GM19238 (cell line): Measurements from ENCODE around the gene ARID1B.

Source experiments
- DNase-seq: peaks from one replicate; pipeline ENCODE4 v3.0.0; 2011; ENCODE audit warnings: low spot score; ENCODE audit not compliant: insufficient read length

The ARID1B gene

GRCh38 chr6:156850353-156850752 is 73.2 kb downstream of the ARID1B start:
- DNase-seq: no peak

- DNase-seq: no peak
Observed at GRCh38 chr6:156851454-156851921, 74.3 kb downstream of the ARID1B start.

DNA sequence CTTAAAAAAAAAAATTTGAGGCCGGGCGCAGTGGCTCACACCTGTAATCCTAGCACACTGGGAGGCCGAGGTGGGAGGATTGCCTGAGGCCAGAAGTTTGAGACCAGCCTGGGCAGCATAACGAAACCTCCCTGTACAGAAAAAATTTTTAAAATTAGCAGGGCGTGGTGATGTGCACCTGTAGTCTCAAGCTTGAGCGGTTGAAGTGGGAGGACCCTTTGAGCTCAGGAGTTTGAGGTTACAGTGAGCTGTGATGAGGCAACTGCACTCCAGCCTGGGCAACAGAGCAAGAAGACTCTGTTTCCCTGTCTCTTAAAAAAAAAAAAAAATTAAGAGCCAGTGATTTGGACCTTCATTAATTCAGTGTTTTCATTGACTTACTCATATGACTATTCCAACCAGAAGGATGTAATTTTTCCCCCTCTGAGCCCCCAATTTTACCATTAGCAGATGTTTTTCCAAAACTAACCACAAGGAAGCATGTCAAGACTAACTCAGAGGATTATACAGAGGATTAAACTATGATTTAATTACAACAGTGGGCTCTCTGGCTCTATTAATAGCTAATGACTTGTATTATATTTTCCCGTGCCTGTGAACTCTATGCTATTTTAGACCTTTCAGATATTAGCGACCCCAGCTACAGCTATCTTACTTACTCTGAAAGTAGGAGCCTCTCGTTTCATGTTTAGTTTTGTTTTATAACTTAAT is 75.1 kb downstream of the ARID1B start:
- DNase-seq: no peak

- DNase-seq: no peak
Observed at GRCh38 chr6:156852858-156853216, 75.7 kb downstream of the ARID1B start.

GRCh38 chr6:156853733-156854132 is 76.6 kb downstream of the ARID1B start:
- DNase-seq: no peak

DNA sequence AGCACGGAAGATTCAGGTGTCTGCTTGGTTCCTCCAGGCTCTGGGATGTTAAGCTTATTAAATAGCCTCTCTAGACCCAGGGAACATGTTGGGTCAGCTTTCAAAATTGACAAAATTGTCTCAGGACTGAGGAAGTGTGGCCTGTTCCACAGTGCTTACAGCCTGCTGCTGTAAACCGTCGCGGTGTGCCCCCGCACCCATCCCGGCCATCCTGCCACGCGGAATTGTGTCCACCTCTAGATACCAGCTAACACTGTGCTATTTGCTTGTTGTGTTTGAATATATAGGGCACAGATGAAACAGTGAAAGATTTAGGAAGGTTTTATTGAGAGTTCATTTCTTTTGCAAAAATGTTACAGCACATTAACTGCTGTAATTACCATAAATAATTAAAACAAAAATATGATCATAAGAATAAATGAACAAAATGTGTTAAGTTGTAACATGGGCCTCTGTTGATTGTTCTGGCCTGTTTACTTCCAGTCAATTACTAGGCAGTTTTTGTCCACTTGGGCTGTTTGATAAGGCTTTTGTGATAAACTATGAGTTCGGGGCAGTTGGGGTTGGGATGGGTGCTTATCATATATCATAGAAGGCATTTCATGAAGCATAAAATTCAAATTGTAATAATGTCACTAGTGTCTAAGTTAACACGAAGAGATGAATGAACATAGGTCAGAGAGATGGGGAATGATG is 77.4 kb downstream of the ARID1B start:
- no peak for DNase-seq

DNA sequence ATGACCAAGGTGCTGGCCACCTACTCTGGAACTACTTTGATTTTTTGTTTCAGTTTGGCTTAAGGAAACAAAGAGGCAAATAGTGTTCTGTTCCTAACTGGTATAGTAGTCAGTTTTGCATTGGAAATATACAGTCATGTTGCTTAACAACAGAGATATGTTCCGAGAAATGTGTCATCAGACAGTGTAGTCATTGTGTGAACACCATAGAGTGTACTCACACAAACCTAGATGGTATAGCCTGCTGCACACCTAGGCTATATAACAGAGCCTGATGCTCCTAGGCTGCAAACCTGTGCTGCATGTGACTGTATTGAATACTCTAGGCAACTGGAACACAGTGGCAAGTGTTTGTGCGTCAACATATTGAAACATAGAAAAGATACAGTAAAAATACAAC is 80.4 kb downstream of the ARID1B start:
- no peak for DNase-seq

DNA sequence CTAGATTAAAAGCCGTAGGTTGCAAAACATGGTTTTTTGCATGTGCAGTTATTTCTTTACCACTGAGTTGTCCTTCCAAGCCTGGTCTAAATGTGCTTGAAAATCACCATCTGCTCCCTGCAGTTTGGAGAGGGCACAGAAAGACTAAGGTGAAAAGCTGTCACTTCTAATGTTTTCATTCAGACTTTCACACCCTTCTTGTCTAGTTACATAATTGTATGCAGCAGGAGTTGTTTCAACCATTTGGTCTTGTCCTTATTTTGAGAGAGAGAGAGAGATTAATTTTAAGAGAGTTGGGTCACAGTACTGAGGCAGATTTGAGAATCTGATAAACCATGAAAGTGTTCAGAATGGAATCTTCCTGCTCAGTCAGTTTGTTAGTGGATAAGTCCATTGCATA is 82.5 kb downstream of the ARID1B start:
- no peak for DNase-seq

GRCh38 chr6:156862711-156863110 is 85.5 kb downstream of the ARID1B start:
- no peak for DNase-seq

GRCh38 chr6:156863504-156863903 is 86.3 kb downstream of the ARID1B start:
- no peak for DNase-seq

DNA sequence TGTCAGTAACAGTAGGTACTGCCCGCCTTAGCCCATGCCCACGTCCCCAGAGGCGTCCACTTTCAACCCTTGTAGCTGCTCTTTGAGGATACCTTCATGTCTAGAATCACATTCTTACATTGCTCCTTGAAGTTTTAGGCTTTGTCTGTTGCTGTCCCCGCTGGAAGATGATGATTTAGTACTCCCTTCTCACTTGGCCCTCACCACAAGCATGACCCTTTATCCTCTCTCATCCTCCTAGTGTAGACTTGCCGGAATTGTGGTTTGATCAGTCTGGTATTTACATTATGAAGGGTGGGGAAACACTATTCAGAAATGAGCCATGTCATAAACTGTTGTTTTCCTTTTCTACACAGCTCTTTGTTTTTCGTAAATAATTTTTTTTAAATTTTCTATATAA is 87.4 kb downstream of the ARID1B start:
- DNase-seq: no peak

GRCh38 chr6:156865019-156865629 is 87.9 kb downstream of the ARID1B start:
- no peak for DNase-seq

DNA sequence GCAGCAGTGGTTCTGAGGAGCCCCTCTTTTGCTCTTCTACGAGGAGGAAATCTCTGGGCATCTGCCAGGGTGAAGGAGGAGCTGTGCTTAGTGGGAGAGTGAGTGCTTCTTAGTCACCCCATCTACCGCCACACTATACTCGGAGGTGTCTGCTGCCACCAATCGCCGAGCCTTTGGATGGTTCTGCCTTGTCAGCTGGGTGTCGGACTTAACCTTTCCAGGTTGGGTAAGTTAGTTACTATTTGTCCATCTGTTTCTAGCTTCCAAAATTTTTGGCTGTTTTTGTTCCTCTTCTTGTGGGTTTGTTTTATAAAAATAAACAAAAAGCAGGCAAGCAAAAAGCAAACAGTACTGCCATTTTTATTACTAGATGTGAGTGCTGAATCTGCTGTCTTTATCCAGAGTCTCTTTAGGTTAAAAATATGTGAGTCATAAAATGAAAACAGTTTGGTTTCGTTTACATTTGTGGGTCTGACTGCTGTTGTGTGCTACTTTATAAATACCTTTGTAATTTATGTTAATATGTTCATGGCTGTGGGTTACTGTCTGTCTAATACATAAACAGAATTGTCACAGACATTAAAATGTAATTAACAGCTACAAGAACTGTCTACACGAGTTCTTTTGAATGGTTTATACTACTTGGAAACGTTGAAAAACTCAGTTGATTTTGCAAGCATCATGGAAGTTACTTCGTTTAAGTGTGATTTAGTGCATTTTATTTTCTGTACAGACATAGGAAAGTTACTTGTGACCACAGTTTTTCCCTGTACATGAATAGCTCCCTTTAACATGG is 89.2 kb downstream of the ARID1B start:
- no peak for DNase-seq

DNA sequence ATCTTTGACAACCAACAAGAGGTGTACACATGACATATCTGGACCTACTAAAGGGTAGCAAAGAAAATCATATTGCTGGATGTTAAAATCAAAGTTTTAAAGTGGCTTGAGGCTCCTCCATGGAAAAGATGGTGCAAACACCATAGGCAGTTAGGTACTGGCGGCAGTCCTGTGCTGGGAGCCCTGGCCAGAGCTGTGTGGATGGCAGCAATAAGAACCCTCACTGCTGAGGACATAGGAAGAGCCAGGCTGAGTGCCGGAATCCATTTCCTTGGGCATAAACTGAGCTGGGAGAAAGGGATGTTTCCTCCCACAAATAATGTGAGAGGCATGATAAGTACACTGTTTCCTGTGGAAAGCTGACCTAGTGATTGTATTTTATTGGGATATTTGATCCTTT is 89.9 kb downstream of the ARID1B start:
- no peak for DNase-seq

DNA sequence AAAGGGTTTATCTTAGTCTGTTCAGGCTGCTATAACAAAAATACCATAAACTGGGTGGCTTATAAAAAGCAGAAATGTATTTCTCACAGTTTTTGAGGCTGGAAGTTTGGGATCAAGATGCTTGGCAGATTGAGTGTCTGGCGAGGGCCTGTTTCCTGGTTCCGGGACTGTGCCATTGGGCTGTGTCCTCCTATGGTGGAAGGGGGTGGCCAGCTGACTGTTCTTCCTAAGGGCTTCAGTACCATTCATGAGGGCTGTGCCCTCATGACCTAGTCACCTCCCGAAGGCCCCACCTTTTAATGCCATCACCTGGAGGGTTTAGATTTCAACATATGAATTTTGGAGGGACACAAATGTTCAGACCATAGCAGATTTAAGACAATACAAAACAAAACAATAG is 91.2 kb downstream of the ARID1B start:
- DNase-seq: no peak

- DNase-seq: no peak
Observed at GRCh38 chr6:156869980-156870398, 92.8 kb downstream of the ARID1B start.

DNA sequence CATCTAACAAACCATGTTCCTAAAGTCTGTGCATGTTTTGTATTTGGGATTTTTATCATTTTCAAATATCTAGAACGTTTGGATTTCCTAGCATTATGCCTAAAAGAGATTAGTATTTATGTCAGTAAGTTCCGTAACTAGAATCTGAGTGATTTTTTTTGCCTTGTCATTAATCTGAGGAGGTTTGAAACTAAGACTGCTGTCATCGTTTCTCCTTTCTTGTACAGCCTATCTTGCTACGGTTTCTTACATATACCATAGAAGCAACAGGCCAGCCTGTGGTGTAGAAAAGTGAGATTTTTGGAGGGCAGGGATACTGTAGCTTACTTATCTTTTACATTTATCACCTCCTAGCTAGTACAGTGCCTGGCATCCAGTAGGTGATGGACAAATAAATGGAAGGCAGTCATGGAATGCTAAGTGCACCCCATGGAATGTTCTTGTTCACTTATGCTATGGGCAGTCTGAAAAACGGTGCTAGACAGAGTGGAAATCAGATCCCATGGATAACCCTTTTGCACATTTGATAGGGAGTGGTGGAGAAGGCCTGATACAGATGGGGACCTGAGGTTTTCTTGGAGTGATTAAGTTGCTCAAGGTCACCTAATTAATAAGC is 93.9 kb downstream of the ARID1B start:
- DNase-seq: no peak

DNA sequence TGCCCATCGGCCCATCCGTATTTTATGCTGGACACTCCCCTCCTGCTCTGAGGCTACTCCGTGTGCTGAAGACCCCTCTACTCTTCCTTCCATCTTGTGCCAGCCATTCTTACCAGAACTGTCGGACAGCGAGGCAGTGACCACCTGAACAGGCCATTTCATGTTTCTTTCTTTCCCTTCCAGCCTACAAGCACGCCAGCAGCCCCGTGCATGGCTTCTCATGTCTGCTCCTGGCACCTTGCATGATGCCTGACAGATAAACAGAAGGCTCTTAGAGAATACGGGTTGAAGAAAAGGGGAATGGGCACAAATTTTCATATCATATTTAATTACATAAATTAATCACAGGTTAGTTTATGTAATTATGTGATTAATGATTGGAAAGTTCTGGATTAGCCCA is 95.7 kb downstream of the ARID1B start:
- DNase-seq: no peak

- DNase-seq: no peak
Observed at GRCh38 chr6:156873654-156874380, 96.6 kb downstream of the ARID1B start.

DNA sequence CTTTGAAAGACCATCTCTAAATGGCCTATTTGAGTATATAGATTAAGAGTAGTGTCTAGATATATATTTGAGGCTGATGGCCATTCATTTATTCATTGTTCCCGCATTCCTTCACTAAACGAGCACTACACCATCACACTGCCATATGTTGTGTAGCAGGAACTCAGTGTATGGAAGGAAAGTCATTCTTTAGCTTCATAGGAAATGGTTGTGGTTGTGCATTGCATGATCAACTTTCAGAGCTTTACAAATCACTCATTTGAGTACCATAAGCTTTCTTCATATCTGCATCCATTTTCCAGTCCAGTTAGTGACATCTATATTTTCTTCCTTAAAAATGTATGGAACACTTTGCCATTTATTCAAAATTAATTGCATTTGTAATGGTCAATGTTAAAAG is 97.9 kb downstream of the ARID1B start:
- no peak for DNase-seq

DNA sequence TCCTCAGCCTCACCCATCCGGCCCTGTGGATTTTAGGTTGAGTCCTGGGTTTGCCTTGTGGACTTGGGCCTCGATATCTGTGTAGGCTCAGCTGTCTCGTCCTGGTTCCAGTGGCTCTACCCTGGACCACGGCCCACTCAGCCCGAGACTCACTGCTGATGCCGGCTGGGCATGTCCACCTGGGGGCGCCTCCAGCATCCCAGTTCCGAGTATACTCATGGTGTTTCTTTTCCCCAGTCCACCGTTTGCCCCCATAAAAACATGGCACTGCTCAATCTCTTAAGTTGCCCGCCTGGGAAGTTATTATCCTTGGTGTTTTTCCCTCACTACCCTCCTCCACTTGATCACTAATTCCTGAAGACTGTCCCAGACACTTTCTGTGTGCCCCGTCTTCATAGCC is 99.1 kb downstream of the ARID1B start:
- no peak for DNase-seq
